SH-SY5Y (cell line): ENCODE results near the gene ZNF783.

Experiments used
- GATA2 ChIP-seq: IDR thresholded peaks from 2 replicates; pipeline ENCODE4 v1.6.1; 2011; ENCODE audit warnings: mild to moderate bottlenecking, low read depth, low read length
- GATA3 ChIP-seq: IDR thresholded peaks from 2 replicates; pipeline ENCODE4 v1.6.1; 2011; ENCODE audit warnings: low read depth, mild to moderate bottlenecking, low read length, moderate library complexity

The ZNF783 gene

GRCh38 chr7:149261829-149262617, at the start of gene ZNF783:
ZNF783 (plus strand) TSS chr7:149262196; CDS start chr7:149262334, 138 bp downstream.
- TF ChIP-seq GATA3 (no peak), GATA2 (no peak)

DNA sequence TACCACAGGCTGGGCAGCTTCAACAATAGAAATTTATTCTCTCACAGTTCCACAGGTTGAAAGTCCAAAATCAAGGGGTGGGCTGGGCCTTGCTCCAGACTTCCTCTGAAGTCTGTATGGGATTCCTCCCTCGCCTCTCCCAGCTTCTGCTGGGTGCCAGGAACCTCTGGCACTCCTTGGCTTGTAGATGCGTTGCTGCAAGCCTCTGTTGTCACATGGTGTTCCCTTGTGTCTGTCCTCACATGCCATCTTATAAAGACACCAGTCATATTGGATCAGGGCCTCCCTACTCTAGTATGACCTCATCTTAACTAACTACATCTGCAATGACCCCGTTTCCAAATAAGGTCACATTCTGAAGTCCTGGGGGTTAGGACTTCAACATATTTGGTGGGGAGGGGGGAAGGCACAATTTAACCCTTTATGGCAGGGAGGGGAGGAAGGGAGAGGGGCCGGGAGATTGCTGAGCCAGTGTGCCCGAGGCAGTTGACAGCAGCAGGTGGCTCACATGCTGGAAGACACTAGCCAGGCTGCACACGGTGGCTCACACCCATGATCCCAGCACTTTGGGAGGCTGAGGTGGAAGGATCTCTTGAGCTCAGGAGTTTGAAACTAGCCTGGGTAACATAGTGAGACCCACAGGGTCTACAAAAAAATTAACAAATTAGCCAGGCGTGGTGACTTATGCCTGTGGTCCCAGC, 47.8 kb upstream of the ZNF783 start:
- TF ChIP-seq GATA3 (no peak), GATA2 (no peak)

GRCh38 chr7:149216402-149216801, 45.6 kb upstream of the ZNF783 start:
- no peak for TF ChIP-seq GATA2
- no peak for TF ChIP-seq GATA3

DNA sequence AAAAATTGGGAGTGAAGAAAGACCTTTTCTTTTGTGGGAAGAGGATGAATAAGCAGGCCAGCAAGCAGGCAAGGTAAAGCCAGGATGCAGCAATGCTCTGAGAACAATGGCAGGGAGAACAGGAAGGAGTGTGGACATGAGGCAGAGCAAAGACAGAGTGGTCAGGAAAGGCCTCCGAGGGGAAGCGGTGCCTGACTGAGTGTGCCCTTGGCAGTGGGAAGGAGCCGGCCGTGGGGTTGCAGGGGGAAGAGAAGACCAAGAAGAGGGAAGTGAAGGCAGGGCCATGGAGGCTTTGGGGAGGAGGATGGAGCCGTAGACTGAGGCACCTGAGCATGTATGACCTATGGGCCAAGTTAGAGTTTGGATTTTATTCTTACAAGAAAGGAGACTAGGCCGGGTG, 44.4 kb upstream of the ZNF783 start:
- TF ChIP-seq GATA3 (no peak), GATA2 (no peak)

DNA sequence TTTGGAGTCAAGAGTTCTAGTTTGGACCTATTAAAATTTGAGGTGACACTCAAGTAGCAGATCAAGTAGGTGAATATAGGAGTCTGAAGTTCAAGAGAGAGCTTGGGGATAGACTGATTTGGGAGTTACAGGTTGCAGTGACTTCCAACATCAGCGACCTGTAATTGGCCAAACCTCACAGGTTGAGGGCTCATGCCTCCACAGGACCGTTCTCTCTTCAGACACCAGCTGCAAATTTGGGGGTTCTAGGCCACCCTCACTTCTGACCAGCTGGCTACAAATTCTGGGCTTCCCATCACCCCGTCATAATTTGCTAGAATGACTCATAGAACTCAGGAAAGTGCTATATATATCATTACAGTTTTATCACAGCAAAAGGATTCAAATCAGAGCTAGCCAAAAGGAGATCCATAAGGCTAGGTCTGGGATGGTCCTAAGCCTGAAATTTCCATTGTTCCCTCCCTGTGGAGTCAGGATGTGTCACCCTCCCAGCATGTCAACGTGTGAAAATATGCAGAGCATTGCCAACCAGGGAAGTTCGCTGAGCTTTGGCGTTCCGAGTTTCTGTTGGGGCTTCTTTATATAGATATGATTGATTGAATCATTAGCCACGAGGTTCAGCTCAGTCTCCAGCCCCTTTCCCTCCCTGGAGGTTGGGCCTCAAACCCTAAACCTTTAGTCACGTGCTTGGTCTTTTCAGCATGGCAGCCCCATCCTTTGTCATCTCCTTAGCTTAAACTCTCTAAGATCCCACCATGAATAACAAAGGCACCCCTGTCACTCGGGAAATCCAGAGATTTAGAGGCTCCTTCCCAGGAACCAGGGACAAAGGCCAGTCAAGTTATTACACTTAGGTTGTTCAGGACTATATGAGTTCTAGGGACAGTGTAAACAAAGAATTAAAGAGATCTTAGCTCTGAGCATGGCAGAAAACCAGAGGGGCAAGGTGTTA, 43.3 kb upstream of the ZNF783 start:
- TF ChIP-seq GATA3: no peak
- no peak for TF ChIP-seq GATA2

DNA sequence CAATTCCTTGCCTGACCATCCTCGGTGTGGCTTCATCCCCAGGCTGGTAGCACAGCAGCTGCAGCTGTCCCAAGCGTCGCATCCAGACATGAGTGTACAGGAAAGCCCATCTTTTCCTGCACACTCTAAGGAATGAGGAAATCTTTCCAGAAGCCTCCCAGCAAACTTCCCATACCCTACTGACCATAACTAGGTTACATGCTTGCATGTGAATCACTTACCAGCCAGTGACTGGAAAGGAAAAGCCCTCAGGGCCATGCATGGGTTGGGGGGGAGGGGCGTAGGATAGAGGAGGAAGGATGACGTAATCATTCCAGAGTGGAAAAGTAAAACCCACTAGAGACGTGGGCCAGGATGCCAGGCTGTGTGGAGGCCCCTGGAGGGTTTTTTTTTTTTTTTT, 41.5 kb upstream of the ZNF783 start:
- TF ChIP-seq GATA3: no peak
- TF ChIP-seq GATA2: no peak

- no peak for TF ChIP-seq GATA2
- no peak for TF ChIP-seq GATA3
These were observed 38.8 kb upstream of the ZNF783 start for GRCh38 chr7:149223176-149223575.

DNA sequence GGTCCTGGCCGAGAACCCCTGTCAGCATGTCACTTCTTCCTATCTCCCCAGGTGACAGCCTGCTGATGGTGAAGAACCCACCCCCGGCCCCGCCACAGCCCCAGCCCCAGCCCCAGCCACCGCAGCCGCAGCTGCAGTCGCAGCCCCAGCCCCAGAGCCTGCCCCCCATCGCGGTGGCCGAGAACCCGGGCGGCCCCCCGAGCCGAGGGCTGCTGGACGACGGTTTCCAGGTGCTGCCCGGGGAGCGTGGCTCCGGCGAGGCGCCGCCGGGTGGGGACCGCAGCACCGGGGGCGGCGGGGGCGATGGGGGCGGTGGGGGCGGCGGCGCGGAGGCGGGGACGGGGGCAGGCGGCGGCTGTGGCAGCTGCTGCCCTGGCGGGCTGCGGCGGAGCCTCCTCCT, 38.2 kb upstream of the ZNF783 start:
- TF ChIP-seq GATA2 (no peak), GATA3 (no peak)

DNA sequence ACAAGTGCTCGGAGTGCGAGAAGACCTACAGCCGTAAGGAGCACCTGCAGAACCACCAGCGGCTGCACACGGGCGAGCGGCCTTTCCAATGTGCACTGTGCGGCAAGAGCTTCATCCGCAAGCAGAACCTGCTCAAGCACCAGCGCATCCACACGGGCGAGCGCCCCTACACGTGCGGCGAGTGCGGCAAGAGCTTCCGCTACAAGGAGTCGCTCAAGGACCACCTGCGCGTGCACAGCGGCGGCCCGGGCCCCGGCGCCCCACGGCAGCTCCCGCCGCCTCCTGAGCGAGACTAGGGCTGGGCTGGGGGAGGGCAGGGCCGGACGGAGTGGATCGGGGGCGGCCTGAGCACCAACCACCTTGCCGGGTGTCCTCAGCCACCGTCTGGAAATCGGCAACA, 37.6 kb upstream of the ZNF783 start:
- no peak for TF ChIP-seq GATA3
- no peak for TF ChIP-seq GATA2

DNA sequence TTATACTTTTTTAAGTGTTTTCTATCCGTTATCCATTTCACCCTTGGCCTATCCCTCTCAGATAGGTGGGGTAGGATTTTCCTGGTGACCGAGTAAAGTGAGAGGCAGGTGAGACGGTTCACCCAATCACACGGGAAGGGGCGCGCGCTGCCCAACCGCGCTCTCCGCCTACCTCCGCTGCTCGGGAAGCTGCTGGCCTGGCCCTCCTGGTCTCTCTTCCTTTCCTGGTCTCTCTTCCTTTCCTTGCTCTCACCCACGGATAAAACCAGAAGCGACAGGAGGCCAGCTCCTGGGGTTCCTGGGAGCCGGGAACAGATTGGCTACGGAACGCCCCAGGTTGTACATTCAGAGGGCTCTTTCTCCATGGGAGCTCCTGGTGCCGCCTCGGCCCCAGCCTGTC, 36.9 kb upstream of the ZNF783 start:
- no peak for TF ChIP-seq GATA2
- no peak for TF ChIP-seq GATA3

- TF ChIP-seq GATA3: no peak
- no peak for TF ChIP-seq GATA2
These were observed 36.3 kb upstream of the ZNF783 start for GRCh38 chr7:149225656-149226055.

GRCh38 chr7:149226840-149227494, 35.0 kb upstream of the ZNF783 start:
- TF ChIP-seq GATA2: no peak
- no peak for TF ChIP-seq GATA3

DNA sequence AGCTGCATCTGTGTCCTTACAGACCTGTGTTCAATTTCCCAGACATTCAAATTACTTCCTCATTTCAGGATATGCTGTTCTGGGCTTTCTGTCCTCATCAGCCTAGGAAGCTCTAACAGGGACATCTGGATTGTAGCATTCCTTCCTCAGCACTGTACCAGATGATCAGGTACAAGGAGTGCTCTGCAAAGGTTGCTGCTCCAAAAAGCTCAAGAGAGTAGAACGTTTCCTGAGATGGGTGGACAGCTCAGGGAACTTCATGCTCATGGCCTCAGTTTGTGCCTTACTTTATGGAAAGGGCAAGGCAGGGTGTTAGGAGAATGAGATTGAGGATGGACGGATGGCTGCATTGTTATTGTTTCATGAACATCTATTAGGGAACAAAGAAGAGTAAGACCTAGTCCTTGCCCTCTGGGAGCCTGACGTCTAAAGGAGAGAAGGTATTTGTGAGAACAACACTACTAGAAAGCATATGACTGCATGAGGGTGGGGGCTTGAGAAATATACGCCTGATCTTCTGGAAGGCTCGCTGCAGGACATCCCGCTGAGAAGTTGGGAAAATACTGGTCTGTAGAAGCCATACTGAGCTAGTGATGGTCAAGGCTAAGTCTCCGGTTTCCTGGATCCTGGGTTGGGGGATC, 33.0 kb upstream of the ZNF783 start:
- TF ChIP-seq GATA3 (no peak), GATA2 (no peak)
